HG02981 (cell line): ENCODE results near the gene MTMR10.

Experiments
- ATAC-seq: cut with Tn5 transposase; IDR thresholded peaks from one replicate; pipeline ENCODE4 v1.9.1; 2021; ENCODE audit warnings: mild to moderate bottlenecking, moderate library complexity; ENCODE audit not compliant: unreplicated experiment

MTMR10 gene, protein sequence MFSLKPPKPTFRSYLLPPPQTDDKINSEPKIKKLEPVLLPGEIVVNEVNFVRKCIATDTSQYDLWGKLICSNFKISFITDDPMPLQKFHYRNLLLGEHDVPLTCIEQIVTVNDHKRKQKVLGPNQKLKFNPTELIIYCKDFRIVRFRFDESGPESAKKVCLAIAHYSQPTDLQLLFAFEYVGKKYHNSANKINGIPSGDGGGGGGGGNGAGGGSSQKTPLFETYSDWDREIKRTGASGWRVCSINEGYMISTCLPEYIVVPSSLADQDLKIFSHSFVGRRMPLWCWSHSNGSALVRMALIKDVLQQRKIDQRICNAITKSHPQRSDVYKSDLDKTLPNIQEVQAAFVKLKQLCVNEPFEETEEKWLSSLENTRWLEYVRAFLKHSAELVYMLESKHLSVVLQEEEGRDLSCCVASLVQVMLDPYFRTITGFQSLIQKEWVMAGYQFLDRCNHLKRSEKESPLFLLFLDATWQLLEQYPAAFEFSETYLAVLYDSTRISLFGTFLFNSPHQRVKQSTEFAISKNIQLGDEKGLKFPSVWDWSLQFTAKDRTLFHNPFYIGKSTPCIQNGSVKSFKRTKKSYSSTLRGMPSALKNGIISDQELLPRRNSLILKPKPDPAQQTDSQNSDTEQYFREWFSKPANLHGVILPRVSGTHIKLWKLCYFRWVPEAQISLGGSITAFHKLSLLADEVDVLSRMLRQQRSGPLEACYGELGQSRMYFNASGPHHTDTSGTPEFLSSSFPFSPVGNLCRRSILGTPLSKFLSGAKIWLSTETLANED

GRCh38 chr15:30991255-30992235 lies at the start of gene MTMR10:
Gene MTMR10, minus strand, starts transcription at chr15:30991628. Its CDS starts 122 bp downstream, at chr15:30991506.
- ATAC-seq = peak; percentile 87

- ATAC-seq = no peak
These were observed 49.2 kb upstream of the MTMR10 start for GRCh38 chr15:31040611-31041010.

DNA sequence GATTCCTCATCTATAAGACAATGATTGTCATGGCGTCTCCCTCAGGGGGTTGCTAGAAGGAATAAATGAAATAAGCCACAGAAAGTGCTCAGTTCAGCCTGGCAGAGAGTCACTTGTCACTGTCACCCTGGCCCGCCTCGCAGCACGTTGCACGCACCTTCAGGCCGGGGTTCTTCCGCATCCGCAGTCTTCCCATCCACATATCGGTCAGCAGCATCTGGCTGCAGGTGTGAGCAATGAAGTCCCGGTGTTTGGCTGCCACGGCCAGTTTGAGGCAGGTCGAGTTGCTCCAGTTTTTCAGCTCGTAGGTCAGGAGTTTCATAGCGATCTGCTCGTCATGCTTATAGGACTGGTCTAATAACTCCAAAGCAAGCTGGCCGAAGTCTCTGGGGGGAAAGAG lies 48.5 kb upstream of the MTMR10 start:
- ATAC-seq = no peak

DNA sequence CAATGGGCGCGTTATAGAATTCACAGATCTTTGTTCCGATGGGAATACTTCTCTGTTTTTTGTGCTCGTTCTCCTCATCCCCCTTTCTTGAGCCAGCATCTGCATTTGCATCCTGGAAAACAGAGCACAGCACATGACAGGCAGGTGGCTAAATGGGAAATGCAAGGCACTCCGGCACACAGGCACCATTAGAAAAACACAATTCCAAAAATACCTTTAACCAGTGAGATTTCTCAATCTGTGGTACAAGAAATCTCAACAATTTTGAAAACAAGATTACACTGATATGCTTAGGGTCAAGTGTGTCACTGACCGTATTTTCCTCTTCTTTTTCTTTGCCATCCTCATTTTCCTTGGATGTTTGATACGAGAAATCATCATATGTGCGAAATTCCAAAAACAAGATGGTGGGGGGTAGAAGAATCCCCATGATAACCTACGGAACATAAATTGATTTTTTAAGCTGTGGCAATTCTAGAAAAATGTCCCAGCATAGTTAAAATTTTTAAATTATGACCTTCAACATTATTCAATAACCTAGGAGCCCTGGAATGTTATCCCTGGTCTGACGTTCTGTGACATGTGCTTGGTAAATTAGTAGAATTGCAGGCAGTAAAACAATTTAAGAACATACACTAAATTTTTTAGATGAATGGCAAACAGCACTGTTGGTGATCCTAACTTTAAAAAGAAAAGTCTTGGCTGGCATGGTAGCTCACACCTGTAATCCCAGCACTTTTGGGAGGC lies 46.5 kb upstream of the MTMR10 start:
- no peak for ATAC-seq

GRCh38 chr15:31036783-31037182 lies 45.4 kb upstream of the MTMR10 start:
- no peak for ATAC-seq

- no peak for ATAC-seq
These were observed 44.2 kb upstream of the MTMR10 start for GRCh38 chr15:31035610-31036009.

DNA sequence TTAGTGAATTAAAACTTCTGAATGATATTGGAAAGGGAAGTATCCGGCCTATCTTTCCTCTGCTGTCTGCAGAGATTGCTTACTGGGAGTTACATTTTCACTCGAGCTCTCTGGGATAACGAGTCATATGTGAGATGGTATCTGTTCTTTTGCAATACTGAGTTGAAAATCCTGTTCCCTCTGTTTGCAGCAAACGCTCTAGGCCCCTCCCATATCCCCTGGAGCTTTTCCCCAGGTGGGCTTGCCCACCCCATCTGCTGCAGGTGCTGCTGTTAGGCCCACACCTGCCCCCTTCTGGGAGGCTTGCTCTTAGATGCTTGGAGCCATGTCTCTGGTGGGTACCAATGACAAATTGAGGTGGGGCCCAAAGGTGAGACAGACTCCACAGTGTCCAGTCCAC lies 42.7 kb upstream of the MTMR10 start:
- ATAC-seq = no peak

DNA sequence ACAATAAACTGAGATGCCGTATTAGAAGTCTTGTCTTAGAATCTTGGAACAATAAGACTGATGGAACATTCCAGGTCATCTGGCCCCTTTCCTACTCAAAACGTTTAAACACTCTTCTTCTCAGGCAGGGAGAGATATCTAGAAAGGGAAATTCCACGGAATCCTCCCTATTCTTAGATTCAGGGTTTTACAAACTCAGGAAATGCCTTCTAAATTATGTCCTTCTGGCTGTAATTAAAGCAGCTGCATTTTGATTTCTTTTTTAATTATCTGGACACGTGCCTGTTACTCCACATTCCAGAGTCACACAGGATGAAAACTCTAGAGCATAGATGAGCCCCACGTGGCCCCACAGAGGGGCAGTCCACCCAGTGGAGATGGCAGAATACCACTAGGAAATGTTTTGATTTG lies 41.5 kb upstream of the MTMR10 start:
- no peak for ATAC-seq

- ATAC-seq = peak; percentile 70
These were observed 40.1 kb upstream of the MTMR10 start for GRCh38 chr15:31031471-31032067.

DNA sequence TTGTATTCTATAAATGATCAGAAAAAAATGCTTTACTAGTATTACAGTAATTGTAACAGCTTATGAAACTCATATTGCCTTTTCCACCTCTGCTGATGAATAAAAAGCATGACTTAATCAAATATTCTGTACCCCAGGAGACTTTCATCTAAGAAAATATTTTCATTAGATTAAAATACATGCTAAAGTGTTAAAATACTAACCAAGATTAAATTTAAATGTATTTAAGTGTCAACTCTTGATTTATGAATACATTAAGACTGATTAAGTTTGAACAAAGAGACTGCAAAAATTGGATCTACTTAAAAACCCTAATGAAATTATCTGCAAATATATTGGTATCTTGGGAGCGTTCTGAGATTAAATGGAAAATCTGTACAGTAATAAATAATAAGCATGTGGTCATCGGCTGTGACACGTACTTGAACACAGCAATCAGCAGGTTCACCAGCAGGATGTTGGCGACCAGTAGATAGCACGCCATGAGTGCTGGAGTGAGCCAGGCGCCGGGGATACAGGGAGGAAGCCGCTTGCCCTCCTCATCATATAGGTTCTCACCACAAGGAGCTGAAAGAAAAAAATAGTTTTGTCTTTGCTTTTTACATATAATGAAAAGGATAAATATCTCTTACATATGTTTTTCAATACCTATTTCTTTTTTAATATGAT lies 36.6 kb upstream of the MTMR10 start:
- no peak for ATAC-seq

DNA sequence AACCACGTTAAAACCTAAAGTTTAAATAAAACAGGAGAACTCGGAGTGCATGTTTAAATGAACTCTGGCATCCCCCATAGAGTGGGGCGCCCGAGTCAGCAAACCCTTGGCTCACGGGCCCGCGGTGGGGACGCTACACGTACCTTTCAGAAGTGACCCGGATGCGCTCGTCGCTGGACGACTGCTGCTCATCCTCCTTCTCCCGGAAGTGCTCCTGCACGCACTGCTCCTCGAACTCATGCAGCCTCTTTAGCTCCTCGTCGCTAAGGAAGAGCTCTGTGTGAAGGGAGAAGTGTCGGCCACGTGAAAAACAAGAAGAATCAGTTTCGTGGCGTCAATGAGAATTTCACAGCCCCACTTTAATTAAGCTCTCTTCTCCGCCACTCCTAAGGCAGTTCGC lies 34.6 kb upstream of the MTMR10 start:
- no peak for ATAC-seq

DNA sequence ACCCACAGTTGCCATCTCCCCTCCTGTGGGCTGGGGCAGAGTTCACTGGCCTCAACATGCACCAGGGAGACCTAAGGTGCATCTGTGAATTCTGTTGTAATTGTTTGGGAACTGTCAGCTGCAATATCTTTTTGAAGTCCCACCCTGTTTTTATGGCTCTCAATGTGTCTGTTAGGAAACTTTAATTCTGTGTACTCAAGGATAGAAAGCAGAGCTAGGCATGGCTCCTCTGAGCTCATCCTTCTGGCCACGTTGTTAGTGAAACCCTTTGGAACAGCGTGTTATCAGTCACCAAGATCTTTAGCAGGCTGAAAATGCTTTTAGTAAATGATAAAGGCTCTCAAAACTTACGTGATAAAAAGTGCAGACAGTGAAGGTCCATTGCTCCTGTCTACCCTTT lies 33.6 kb upstream of the MTMR10 start:
- ATAC-seq = no peak

GRCh38 chr15:31024330-31024729 lies 32.9 kb upstream of the MTMR10 start:
- no peak for ATAC-seq

- no peak for ATAC-seq
These were observed 32.4 kb upstream of the MTMR10 start for GRCh38 chr15:31023841-31024240.

GRCh38 chr15:31021067-31021665 lies 29.7 kb upstream of the MTMR10 start:
- ATAC-seq = no peak

DNA sequence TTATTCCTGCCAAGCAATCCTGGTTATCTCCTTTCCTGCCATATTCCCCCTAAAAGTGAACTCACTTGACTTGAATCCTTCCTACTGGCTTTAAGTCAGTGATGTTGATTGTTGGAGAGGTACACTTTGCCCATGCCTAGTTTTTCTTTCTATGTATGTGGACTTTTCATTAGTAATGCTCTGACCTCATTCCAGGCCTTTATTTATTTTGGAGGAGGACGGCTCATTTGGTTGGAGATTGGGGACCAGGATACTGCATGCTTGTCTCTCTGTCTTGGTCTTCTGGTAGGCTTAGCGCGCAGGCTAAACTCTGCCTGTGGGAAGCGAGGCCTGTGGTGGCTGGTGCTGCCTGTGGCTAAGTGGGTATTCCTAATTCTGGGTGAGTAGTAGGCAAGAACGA lies 29.1 kb upstream of the MTMR10 start:
- ATAC-seq = no peak

DNA sequence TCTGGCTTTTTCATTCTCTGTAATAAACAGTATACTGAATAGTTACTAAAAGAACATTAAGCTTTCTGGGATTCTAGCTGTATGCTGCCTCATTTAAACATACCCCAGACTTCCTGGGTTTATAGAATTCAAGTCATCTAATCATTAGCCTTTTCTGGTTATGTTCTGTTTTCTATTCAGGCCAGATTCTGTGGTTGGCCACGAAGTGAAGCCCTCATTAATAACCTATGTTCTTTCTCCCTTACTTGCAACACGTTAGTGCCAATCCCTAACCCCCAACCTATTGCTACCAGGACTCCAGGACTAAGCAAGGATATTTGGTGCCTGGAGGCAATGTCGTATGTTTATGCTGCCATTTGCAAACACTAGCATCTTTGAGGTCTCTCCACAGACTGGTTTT lies 28.6 kb upstream of the MTMR10 start:
- ATAC-seq = no peak

DNA sequence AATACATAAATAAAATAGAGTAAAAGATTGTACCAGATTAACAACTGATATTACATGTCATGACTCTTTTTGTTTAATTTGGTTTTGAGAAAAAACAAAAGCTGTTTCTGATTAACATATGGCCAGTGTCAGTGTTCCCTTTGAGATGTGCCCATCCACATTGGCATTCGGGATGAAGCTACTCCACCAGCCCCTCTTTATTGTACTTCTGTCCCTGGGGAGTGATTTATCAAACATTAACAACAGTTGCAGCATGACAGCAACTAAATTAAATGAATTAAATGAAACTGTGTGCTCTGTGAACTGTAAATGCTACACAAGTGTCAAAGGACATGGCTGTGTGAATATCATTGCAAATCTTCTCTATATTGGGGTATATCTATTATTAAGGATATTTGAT lies 25.9 kb upstream of the MTMR10 start:
- no peak for ATAC-seq

- ATAC-seq = no peak
These were observed 25.1 kb upstream of the MTMR10 start for GRCh38 chr15:31016446-31016915.
